GM23338 (cell line): Measurements from ENCODE around the gene WDR20.

Experiments
- EZH2 ChIP-seq: fragments of 200-600 bp; sonication (generic); IDR thresholded peaks from one replicate; pipeline ENCODE4 v1.8.0; 2017; ENCODE audit warnings: antibody characterized with exemption, mild to moderate bottlenecking, low read depth; ENCODE audit not compliant: unreplicated experiment
- EZH2phosphoT487 ChIP-seq: fragments of 200-600 bp; sonication (generic); IDR thresholded peaks from one replicate; pipeline ENCODE4 v1.8.1; 2018; ENCODE audit warnings: antibody characterized with exemption; ENCODE audit not compliant: unreplicated experiment
- POLR2AphosphoS5 ChIP-seq: IDR thresholded peaks from 2 replicates; pipeline ENCODE4 v1.6.1; 2016; ENCODE audit warnings: antibody characterized with exemption, low read depth
- TF ChIP-seq, protein P1 (sequence below), 2 experiments: fragments of 200-600 bp in 1 of 2; sonication (generic) in 1 of 2; conservative IDR thresholded peaks; 2 replicates each; pipeline versions ENCODE4 v1.5.1 to v1.6.1; 2016 to 2017; ENCODE audit warnings: antibody characterized with exemption in 2 of 2, low read depth in 2 of 2, mild to moderate bottlenecking in 2 of 2, moderate library complexity in 1 of 2

DNA sequence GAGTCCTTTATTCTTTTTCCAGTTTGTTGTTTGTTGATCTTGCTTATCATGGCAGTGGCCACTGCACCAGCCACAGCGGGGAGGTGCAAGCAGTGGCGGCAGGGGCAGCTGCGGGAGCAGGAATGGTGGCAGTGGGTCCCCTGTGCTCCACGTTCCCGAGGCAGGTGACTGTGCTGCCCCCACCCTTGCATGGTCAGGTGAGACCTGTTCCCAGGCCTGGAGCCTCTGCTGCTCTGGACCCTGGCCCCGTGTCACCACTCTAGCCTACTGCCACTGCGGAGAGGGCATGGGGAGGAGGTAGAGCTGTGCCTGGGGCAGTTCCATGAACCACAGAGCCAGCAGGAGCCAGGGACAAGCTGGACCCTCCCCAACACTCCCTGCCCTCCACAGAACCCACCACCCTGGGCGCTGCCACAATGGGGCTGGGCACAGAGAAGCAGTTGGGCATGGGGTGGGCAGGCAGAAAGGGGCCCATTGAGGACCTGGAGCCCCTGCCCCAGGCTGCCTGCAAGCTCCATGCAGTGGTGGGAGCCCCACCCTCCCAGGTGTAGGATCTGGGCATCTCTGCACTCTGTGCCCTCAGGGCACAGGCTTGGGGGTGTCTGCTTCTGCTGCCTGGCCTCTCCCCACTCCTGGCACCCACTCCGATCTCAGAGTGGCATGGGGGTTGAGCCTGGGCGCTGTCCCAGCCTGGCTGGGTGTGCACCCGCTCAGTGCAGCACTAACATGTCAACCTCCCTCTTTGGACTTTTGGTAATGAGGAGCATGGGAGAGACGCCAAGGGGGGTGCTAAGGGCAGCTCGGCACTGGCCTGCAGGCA, 23.1 kb upstream of the WDR20 start:
- TF ChIP-seq EZH2 (no peak), POLR2AphosphoS5 (no peak), EZH2phosphoT487 (no peak)
- TF ChIP-seq, protein P1, sequence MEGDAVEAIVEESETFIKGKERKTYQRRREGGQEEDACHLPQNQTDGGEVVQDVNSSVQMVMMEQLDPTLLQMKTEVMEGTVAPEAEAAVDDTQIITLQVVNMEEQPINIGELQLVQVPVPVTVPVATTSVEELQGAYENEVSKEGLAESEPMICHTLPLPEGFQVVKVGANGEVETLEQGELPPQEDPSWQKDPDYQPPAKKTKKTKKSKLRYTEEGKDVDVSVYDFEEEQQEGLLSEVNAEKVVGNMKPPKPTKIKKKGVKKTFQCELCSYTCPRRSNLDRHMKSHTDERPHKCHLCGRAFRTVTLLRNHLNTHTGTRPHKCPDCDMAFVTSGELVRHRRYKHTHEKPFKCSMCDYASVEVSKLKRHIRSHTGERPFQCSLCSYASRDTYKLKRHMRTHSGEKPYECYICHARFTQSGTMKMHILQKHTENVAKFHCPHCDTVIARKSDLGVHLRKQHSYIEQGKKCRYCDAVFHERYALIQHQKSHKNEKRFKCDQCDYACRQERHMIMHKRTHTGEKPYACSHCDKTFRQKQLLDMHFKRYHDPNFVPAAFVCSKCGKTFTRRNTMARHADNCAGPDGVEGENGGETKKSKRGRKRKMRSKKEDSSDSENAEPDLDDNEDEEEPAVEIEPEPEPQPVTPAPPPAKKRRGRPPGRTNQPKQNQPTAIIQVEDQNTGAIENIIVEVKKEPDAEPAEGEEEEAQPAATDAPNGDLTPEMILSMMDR (conservative IDR thresholded peaks at IDR 0.05; ENCODE audit: low read depth in 2 of 2), result no peak
